ENCODE measurements around the gene AFAP1. TPM values are rescaled to one million over a fixed set of nuclear protein-coding genes. Genes with fewer than 3 reads are reported as not detected.

The AFAP1 gene
- total RNA-seq, 4 donors from 2014 or later, result 15.8 to 42.9 (median 31.3) TPM

- TF ChIP-seq, protein P1, sequence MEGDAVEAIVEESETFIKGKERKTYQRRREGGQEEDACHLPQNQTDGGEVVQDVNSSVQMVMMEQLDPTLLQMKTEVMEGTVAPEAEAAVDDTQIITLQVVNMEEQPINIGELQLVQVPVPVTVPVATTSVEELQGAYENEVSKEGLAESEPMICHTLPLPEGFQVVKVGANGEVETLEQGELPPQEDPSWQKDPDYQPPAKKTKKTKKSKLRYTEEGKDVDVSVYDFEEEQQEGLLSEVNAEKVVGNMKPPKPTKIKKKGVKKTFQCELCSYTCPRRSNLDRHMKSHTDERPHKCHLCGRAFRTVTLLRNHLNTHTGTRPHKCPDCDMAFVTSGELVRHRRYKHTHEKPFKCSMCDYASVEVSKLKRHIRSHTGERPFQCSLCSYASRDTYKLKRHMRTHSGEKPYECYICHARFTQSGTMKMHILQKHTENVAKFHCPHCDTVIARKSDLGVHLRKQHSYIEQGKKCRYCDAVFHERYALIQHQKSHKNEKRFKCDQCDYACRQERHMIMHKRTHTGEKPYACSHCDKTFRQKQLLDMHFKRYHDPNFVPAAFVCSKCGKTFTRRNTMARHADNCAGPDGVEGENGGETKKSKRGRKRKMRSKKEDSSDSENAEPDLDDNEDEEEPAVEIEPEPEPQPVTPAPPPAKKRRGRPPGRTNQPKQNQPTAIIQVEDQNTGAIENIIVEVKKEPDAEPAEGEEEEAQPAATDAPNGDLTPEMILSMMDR (IDR thresholded peaks at IDR 0.05), result no peak
- no peak for TF ChIP-seq POLR2A (IDR thresholded peaks at IDR 0.05)
- DNase-seq, result no peak
- H3K9me3 ChIP-seq, result no peaks in the 10 kb centered on the region
- H3K36me3 ChIP-seq, result no peaks in the 10 kb centered on the region
- H3K4me1 ChIP-seq, result no peaks in the 10 kb centered on the region
- H3K27me3 ChIP-seq, result no peaks in the 10 kb centered on the region
- peak overlapping the region in 1 of 4 donors; percentile 50 for H3K27ac ChIP-seq
- H3K4me3 ChIP-seq, result no peak overlapping the region
Observed at GRCh38 chr4:7897811-7898210, 41.9 kb downstream of the AFAP1 start.

- Histone ChIP-seq H3K27ac (peak overlapping the region in 1 of 4 donors; percentile 45), H3K27me3 (no peaks in the 10 kb centered on the region), H3K4me3 (no peak overlapping the region), H3K9me3 (no peaks in the 10 kb centered on the region), H3K36me3 (no peaks in the 10 kb centered on the region), H3K4me1 (no peaks in the 10 kb centered on the region)
- no peak for DNase-seq
- TF ChIP-seq, protein P1 (IDR thresholded peaks at IDR 0.05), result no peak
- no peak for TF ChIP-seq POLR2A (IDR thresholded peaks at IDR 0.05)
Observed at GRCh38 chr4:7894677-7895181, 44.9 kb downstream of the AFAP1 start.

- Histone ChIP-seq H3K4me3 (no peak overlapping the region), H3K4me1 (no peaks in the 10 kb centered on the region), H3K9me3 (peaks cover 0 to under 1% (median 0%) of the 10 kb centered on the region in 4 donors), H3K27ac (peak overlapping the region in 1 of 4 donors; percentile 45), H3K36me3 (no peaks in the 10 kb centered on the region), H3K27me3 (no peaks in the 10 kb centered on the region)
- DNase-seq, result no peak
- TF ChIP-seq, protein P1 (IDR thresholded peaks at IDR 0.05), result no peak
- TF ChIP-seq POLR2A (IDR thresholded peaks at IDR 0.05), result no peak
Observed at GRCh38 chr4:7894098-7894676, 45.5 kb downstream of the AFAP1 start.

DNA sequence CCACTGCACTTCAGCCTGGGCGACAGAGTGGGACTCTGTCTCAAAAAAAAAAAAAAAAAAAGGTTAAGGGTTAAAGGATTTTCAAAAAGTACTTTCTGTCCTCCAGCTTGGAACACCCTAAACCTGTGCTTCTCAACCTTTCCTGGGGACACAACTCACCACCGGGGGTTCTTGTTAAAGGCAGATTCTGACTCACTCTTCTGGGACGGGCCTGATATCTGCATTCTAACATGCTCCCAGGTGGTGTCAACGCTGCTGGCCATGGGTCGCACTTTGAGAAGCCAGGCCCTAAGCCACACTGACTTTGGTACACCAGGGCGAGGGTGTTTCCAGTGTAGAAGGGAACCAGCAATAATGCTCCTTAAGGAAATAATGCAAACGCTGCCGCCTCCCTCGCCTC is 46.1 kb downstream of the AFAP1 start:
- Histone ChIP-seq H3K27me3 (no peaks in the 10 kb centered on the region), H3K36me3 (no peaks in the 10 kb centered on the region), H3K4me3 (no peak overlapping the region), H3K9me3 (peaks cover 0 to 6% (median 3%) of the 10 kb centered on the region in 4 donors), H3K27ac (peak overlapping the region in 1 of 4 donors; percentile 45), H3K4me1 (no peaks in the 10 kb centered on the region)
- DNase-seq, result no peak
- TF ChIP-seq POLR2A (IDR thresholded peaks at IDR 0.05), result no peak
- TF ChIP-seq, protein P1 (IDR thresholded peaks at IDR 0.05), result no peak

GRCh38 chr4:7892212-7893019 is 47.2 kb downstream of the AFAP1 start:
- DNase-seq, result no peak
- Histone ChIP-seq H3K4me3 (no peak overlapping the region), H3K27ac (peak overlapping the region in 1 of 4 donors; percentile 32), H3K27me3 (no peaks in the 10 kb centered on the region), H3K36me3 (no peaks in the 10 kb centered on the region), H3K4me1 (no peaks in the 10 kb centered on the region), H3K9me3 (peaks cover 0 to 8% (median 3%) of the 10 kb centered on the region in 4 donors)
- TF ChIP-seq, protein P1 (IDR thresholded peaks at IDR 0.05), result no peak
- no peak for TF ChIP-seq POLR2A (IDR thresholded peaks at IDR 0.05)

Measured in Peyer's patch (tissue), 4 donors.